ENCODE results near the gene NPTXR.

The NPTXR gene

GRCh38 chr22:38793317-38793716 lies 50.5 kb downstream of the NPTXR start:
- DNase-seq: no peak

GRCh38 chr22:38792833-38793232 lies 51.0 kb downstream of the NPTXR start:
- DNase-seq: no peak

- DNase-seq: no peak
Observed at GRCh38 chr22:38789606-38790005, 54.2 kb downstream of the NPTXR start.

- no peak for DNase-seq
Observed at GRCh38 chr22:38788846-38789245, 55.0 kb downstream of the NPTXR start.

DNA sequence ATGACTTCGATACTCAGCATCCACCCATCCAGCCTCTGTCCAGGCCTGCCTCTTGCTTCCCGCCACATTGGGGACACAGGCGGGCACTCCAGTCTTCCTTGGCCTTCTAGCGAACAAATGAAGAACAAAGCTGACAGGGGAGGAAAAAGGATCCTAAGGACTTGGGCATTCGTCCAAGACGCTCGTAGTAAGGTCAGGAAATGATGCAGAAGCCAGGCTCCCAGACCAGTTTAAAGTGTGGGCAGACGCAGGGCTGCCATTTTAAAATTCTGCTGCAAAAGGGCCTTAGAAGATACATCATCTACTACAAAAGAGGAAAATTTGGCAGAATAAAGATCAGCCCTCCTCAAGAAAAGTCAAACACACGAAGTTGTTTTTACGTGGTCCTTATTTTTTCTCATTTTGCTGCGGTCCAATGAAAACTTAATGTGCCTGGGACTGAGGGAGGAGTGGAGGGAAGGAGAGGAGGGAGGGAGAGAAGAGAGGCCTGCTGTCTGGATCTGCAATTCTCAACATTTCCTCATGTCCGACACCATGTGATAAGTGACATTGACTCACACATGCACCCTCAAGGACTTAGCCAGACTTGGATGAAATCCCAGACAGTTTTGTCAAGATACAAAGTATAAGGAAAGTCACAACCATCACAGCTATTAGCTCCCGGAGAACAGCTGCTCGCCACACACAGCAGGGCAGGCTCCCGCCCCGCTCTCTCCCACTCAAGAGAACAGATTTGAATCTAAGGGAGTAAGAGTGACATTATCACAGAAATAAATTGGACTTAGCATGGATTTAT lies 55.6 kb downstream of the NPTXR start:
- no peak for DNase-seq

DNA sequence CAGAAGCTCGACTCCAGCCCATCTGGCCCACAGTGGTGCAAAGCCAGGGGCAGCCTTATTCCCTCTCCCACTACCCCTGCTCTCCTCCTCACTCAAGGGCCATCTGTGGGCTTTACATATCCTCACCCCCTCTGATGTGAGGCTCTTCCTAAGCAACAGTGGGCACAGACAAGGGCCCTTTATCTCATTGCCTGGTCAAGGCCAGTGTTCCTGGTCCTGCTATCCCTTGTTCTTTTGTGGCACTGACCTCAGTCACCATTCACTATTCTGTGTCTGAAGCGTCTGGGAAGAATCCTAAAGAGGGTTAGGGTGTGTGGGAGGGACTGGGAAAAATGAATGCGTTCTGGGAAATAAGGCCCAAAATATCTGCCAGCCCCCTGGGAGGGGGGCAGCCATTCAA lies 57.2 kb downstream of the NPTXR start:
- no peak for DNase-seq

DNA sequence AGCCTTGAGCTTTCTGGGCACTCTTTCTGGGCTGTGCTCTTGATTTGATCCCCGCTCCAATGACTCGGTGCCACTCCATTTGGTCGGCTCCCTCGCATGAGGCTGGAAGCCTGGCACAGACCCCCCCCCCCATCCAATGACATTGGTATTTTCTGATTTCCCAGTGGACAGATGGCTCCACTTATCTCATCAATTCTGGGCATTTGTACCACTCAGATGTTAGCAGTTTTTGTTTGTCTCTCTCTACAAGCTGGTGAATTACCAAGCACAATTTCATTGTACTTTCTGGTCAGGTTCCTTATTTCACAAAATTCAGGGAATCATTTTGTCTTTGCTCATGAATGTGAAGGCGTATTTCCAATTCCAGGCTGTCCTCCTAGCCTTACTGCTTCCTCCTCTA lies 59.0 kb downstream of the NPTXR start:
- DNase-seq: no peak

- DNase-seq: no peak
Observed at GRCh38 chr22:38784035-38784434, 59.8 kb downstream of the NPTXR start.

GRCh38 chr22:38783095-38783615 lies 60.7 kb downstream of the NPTXR start:
- DNase-seq: no peak

- no peak for DNase-seq
Observed at GRCh38 chr22:38782402-38783094, 61.3 kb downstream of the NPTXR start.

DNA sequence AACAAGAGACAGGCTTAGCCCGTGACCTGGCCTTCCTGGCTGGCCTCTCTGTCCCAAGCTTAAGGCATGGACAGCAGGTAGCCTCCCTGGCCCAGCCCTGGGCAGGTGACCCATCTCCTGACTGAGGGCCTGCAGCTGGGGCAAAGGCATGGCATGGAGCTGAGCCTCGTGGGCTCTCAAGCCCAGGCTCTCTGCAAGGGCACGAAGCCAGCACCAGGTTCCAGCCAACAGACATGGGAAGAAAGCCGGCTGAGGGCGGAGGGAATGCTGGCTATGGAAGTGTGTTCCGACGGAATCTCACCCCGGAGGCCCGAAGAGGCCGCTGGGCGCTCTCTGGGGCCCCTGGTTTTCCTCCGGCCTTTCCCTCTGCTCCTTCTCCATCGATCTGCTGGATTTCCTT lies 62.8 kb downstream of the NPTXR start:
- no peak for DNase-seq

DNA sequence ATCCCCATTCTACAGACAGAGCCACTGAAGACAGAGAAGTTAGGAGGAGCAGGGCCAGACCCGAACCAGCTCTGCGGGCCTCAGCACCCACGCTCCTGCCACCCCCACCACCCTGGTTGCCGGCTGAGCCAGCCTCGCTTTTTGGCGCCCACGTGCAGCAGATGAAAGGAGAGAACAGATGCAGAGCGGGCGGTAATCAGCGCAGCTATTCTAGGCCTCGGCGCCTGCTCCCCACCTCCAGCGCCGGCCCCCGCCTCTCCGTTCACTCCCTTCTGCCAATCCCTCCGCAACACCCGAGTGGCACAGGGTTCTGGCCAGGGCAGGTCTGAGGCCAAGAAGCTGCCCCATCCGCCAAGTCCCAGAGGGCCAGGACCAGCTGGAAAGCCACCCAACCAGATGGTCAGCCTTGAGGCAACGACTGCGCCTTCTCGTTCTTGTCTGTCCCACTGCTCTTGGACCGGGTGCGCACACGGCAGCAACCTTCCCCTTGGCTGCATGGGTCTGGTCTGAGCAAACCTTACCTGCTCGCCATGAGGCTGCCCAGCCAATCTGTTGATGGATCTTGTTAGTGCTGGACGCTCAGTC lies 66.6 kb downstream of the NPTXR start:
- no peak for DNase-seq

DNA sequence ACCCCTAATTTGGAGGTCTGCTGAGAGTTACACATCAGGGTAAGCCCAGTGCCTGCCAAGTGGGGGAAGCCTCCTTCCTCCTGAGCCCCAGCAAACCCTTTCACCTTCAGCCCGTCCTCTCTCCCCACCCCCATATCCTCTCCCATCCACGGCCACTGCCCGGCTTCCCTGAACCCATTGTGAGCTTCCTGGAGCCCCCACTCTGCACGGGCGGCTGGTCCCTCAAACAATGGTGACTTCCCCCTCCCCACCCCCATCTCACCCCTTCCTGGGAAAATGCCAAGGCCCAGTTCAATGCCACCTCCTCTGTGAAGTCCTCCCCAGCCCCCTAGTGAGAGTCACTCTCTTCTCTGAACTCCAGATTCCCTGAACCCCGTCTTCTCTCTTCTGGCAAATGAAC lies 67.7 kb downstream of the NPTXR start:
- no peak for DNase-seq

GRCh38 chr22:38775656-38776055 lies 68.2 kb downstream of the NPTXR start:
- no peak for DNase-seq

DNA sequence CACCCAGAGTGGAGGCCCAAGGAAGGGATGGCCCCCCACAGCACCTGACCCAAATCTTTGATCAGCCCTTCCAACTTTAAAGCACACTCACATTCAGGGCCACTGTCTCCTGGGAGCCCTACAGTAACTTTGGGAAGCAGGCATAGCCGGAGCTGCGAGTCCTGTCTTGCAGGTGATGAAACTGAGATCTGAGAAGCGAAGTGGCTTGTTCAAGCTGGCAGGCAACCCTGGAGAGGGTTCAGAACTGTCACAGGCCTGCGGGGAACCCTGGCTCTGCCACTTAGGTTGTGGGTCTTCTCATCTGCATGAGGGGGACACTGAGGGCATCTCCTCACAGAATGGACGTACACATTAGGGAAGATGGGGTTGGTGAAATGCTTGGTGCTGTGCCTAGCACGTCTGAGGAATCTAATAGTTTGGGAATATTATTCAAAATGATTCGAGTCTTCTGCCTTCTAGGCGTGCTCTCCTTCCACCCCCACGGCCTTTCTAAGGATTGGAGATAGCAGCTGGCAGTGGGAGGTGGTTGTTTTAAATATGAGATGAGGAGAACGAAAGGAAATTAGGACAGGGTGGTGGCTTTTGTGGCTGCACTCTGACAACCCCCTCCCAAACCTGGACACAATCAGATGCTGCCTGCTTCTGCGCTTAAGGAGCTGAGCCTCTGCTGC lies 69.2 kb downstream of the NPTXR start:
- DNase-seq: no peak

GRCh38 chr22:38773363-38773946 lies 70.4 kb downstream of the NPTXR start:
- no peak for DNase-seq

GRCh38 chr22:38772623-38772873 lies 71.3 kb downstream of the NPTXR start:
- no peak for DNase-seq

- DNase-seq: no peak
Observed at GRCh38 chr22:38770257-38770949, 73.4 kb downstream of the NPTXR start.

Measured in NCI-H774 (cell line).